HEK293 (cell line): ENCODE results near the gene CEBPA.
A peak's percentile ranks its signal among the peaks of the same experiment; 100 is the strongest.

ENCODE experiments used
- CTCF ChIA-PET: fragments of 350-600 bp; formaldehyde crosslinking; extraction: SDS; loops from one replicate; lab custom pipeline; 2021; ENCODE audit warnings: antibody characterized with exemption; lab: Yijun Ruan, JAX
- POLR2A ChIA-PET: fragments of 300-600 bp; formaldehyde crosslinking; extraction: SDS; loops from one replicate; lab custom pipeline; 2020; ENCODE audit warnings: antibody characterized with exemption, inconsistent platforms; lab: Yijun Ruan, JAX
- H3K27ac ChIP-seq: fragments of 200-500 bp; sonication (Bioruptor generic); 2 replicates; pipeline ENCODE4 v1.5.1; 2014; ENCODE audit warnings: low read depth, low read length, control low read depth, inconsistent platforms; ENCODE audit errors: extremely low read depth
- H3K36me3 ChIP-seq, 2 experiments: fragments of 200-500 bp in 1 of 2; sonication (Bioruptor generic) in 1 of 2; 1 replicate in 1 of 2; 2 replicates in 1 of 2; pipeline ENCODE4 v1.5.1; 2014 to 2017; ENCODE audit warnings: inconsistent platforms in 2 of 2, low read length in 2 of 2; ENCODE audit not compliant: control insufficient read depth in 2 of 2, insufficient read depth in 1 of 2
- H3K4me1 ChIP-seq: fragments of 200-500 bp; sonication (Bioruptor generic); 2 replicates; pipeline ENCODE4 v1.5.1; 2014; ENCODE audit warnings: mild to moderate bottlenecking, low read length, inconsistent platforms; ENCODE audit not compliant: control insufficient read depth, insufficient read depth
- H3K4me3 ChIP-seq: 2 replicates; pipeline ENCODE4 v1.5.1; 2011; ENCODE audit warnings: low read depth, mild to moderate bottlenecking, control low read depth, low read length, moderate library complexity
- H3K9me3 ChIP-seq: fragments of 200-500 bp; sonication (Bioruptor generic); 2 replicates; pipeline ENCODE4 v1.5.1; 2014; ENCODE audit warnings: low read depth, low read length, inconsistent platforms; ENCODE audit not compliant: control insufficient read depth, insufficient read depth
- CTCF ChIP-seq: fragments of 450-650 bp; formaldehyde crosslinking; IDR thresholded peaks from 2 replicates; pipeline ENCODE4 v1.5.1; 2016; ENCODE audit warnings: missing biosample characterization, missing genetic modification characterization
- GLIS1 ChIP-seq: fragments of 450-650 bp; formaldehyde crosslinking; IDR thresholded peaks from 2 replicates; pipeline ENCODE4 v1.5.1; 2016; ENCODE audit warnings: missing biosample characterization, missing genetic modification characterization
- KLF8 ChIP-seq: fragments of 450-650 bp; formaldehyde crosslinking; IDR thresholded peaks from 2 replicates; pipeline ENCODE4 v1.5.1; 2016; ENCODE audit warnings: missing biosample characterization, missing genetic modification characterization
- OVOL3 ChIP-seq: fragments of 450-650 bp; formaldehyde crosslinking; IDR thresholded peaks from 2 replicates; pipeline ENCODE4 v1.5.1; 2016; ENCODE audit warnings: missing biosample characterization, missing genetic modification characterization
- PRDM10 ChIP-seq: fragments of 450-650 bp; formaldehyde crosslinking; IDR thresholded peaks from 2 replicates; pipeline ENCODE4 v1.5.1; 2016; ENCODE audit warnings: missing biosample characterization, missing genetic modification characterization
- REPIN1 ChIP-seq: fragments of 450-650 bp; formaldehyde crosslinking; IDR thresholded peaks from 2 replicates; pipeline ENCODE4 v1.5.1; 2017; ENCODE audit warnings: missing biosample characterization, missing genetic modification characterization, low read depth
- ZBTB8A ChIP-seq: fragments of 450-650 bp; formaldehyde crosslinking; IDR thresholded peaks from 2 replicates; pipeline ENCODE4 v1.5.1; 2016; ENCODE audit warnings: missing biosample characterization, missing genetic modification characterization
- ZFP37 ChIP-seq: fragments of 450-650 bp; formaldehyde crosslinking; IDR thresholded peaks from 2 replicates; pipeline ENCODE4 v1.5.1; 2016; ENCODE audit warnings: missing biosample characterization, missing genetic modification characterization
- ZNF184 ChIP-seq: fragments of 450-650 bp; IDR thresholded peaks from 2 replicates; pipeline ENCODE4 v1.5.1; 2018; ENCODE audit warnings: missing biosample characterization, mild to moderate bottlenecking, missing genetic modification characterization
- ZNF223 ChIP-seq: fragments of 450-650 bp; formaldehyde crosslinking; IDR thresholded peaks from 2 replicates; pipeline ENCODE4 v1.5.1; 2016; ENCODE audit warnings: missing biosample characterization, missing genetic modification characterization
- ZNF26 ChIP-seq: fragments of 450-650 bp; formaldehyde crosslinking; IDR thresholded peaks from 2 replicates; pipeline ENCODE4 v1.5.1; 2016; ENCODE audit warnings: missing biosample characterization, missing genetic modification characterization
- ZNF324 ChIP-seq: fragments of 450-650 bp; formaldehyde crosslinking; IDR thresholded peaks from 2 replicates; pipeline ENCODE4 v1.5.1; 2016; ENCODE audit warnings: missing biosample characterization, missing genetic modification characterization
- ZNF37A ChIP-seq: fragments of 450-650 bp; IDR thresholded peaks from 2 replicates; pipeline ENCODE4 v1.5.1; 2018; ENCODE audit warnings: missing biosample characterization, missing genetic modification characterization
- ZNF391 ChIP-seq: fragments of 450-650 bp; formaldehyde crosslinking; IDR thresholded peaks from 2 replicates; pipeline ENCODE4 v1.5.1; 2016; ENCODE audit warnings: low read depth, missing biosample characterization, missing genetic modification characterization, borderline replicate concordance
- ZNF398 ChIP-seq: fragments of 450-650 bp; formaldehyde crosslinking; IDR thresholded peaks from 2 replicates; pipeline ENCODE4 v1.5.1; 2017; ENCODE audit warnings: missing biosample characterization, missing genetic modification characterization
- ZNF426 ChIP-seq: fragments of 450-650 bp; formaldehyde crosslinking; IDR thresholded peaks from 2 replicates; pipeline ENCODE4 v1.5.1; 2017; ENCODE audit warnings: missing biosample characterization, missing genetic modification characterization, mild to moderate bottlenecking, inconsistent platforms, moderate library complexity
- ZNF473 ChIP-seq: fragments of 450-650 bp; formaldehyde crosslinking; IDR thresholded peaks from 2 replicates; pipeline ENCODE4 v1.5.1; 2017; ENCODE audit warnings: missing biosample characterization, missing genetic modification characterization
- ZNF549 ChIP-seq: fragments of 450-650 bp; IDR thresholded peaks from 2 replicates; pipeline ENCODE4 v1.5.1; 2018; ENCODE audit warnings: missing biosample characterization, missing genetic modification characterization, mild to moderate bottlenecking, inconsistent platforms, moderate library complexity
- ZNF660 ChIP-seq: fragments of 450-650 bp; IDR thresholded peaks from 2 replicates; pipeline ENCODE4 v1.5.1; 2018; ENCODE audit warnings: missing biosample characterization, mild to moderate bottlenecking, missing genetic modification characterization
- ZNF677 ChIP-seq: fragments of 450-650 bp; IDR thresholded peaks from 2 replicates; pipeline ENCODE4 v1.5.0; 2018; ENCODE audit warnings: missing biosample characterization, mild to moderate bottlenecking, missing genetic modification characterization, moderate library complexity
- ZNF692 ChIP-seq: fragments of 450-650 bp; formaldehyde crosslinking; IDR thresholded peaks from 2 replicates; pipeline ENCODE4 v1.5.1; 2016; ENCODE audit warnings: missing biosample characterization, missing genetic modification characterization
- ZNF791 ChIP-seq: fragments of 450-650 bp; formaldehyde crosslinking; IDR thresholded peaks from 2 replicates; pipeline ENCODE4 v1.5.1; 2016; ENCODE audit warnings: missing biosample characterization, missing genetic modification characterization
- ZSCAN30 ChIP-seq: fragments of 450-650 bp; IDR thresholded peaks from 2 replicates; pipeline ENCODE4 v1.5.1; 2018; ENCODE audit warnings: missing biosample characterization, mild to moderate bottlenecking, missing genetic modification characterization, moderate library complexity
- ZSCAN5A ChIP-seq: fragments of 450-650 bp; formaldehyde crosslinking; IDR thresholded peaks from 2 replicates; pipeline ENCODE4 v1.5.1; 2016; ENCODE audit warnings: missing biosample characterization, missing genetic modification characterization
- ZXDB ChIP-seq: fragments of 450-650 bp; formaldehyde crosslinking; IDR thresholded peaks from 2 replicates; pipeline ENCODE4 v1.5.1; 2016; ENCODE audit warnings: missing biosample characterization, missing genetic modification characterization

CEBPA gene

GRCh38 chr19:33302175-33302973 is at the start of gene CEBPA:
Gene CEBPA (minus strand): TSS chr19:33302534. CDS start chr19:33302414, 120 bp downstream.
- H3K4me3 ChIP-seq: peak within 1 kb of the TSS; percentile 48
- H3K36me3 ChIP-seq: no peaks in the 10 kb centered on the region
- peak within 1 kb of the TSS; percentile 98 for H3K27ac ChIP-seq
- CTCF ChIA-PET: interaction anchor here (0.6 to 2.6 kb wide), 35 partner anchors 9 to 1337 kb away, joined by 3 to 24 read pairs (median 3); partner anchors contain the start of gene CEBPG
- H3K9me3 ChIP-seq: no peaks in the 10 kb centered on the region
- POLR2A ChIA-PET: interaction anchor here (0.5 to 2.3 kb wide), 42 partner anchors 9 to 1001 kb away, joined by 3 to 49 read pairs (median 4); partner anchors contain the start of genes CEBPG, CEP89, FAAP24 and KCTD15
- peaks cover 68% of the 10 kb centered on the region for H3K4me1 ChIP-seq
- TF ChIP-seq ZNF692 (tag by site-specific recombination) (peak; percentile 88), ZXDB (tag by site-specific recombination) (no peak), ZNF549 (tag by site-specific recombination) (no peak), ZNF660 (tag by site-specific recombination) (peak; percentile 98), KLF8 (tag by site-specific recombination) (peak; percentile 68), REPIN1 (tag by site-specific recombination) (peak; percentile 56; the same call in 1 of the 2 replicates), ZSCAN30 (tag by site-specific recombination) (peak; percentile 98), ZNF426 (tag by site-specific recombination) (no peak), ZBTB8A (tag by site-specific recombination) (no peak; the same call in none of the 2 replicates), ZNF184 (peak; percentile 92), ZNF26 (tag by site-specific recombination) (no peak), GLIS1 (tag by site-specific recombination) (peak; percentile 87), ZNF324 (tag by site-specific recombination) (no peak), PRDM10 (tag by site-specific recombination) (peak; percentile 30), ZNF677 (peak; percentile 82; the same call in 1 of the 2 replicates), ZNF223 (tag by site-specific recombination) (peak; percentile 24; the same call in 1 of the 2 replicates), ZNF398 (tag by site-specific recombination) (peak; percentile 25; the same call in 1 of the 2 replicates), ZFP37 (tag by site-specific recombination) (no peak), OVOL3 (tag by site-specific recombination) (0 out of 2 replicates have a peak, but pooled peaks have one; percentile 34), ZNF37A (tag by site-specific recombination) (peak; percentile 53), ZNF473 (tag by site-specific recombination) (no peak), ZNF391 (tag by site-specific recombination) (peak; percentile 48; the same call in 1 of the 2 replicates), ZNF791 (peak; percentile 37; the same call in 1 of the 2 replicates), ZSCAN5A (0 out of 2 replicates have a peak, but pooled peaks have one; percentile 64), CTCF (peak; percentile 63; the same call in 1 of the 2 replicates)
